OCI-LY7 (cell line): ENCODE measurements around the gene FN1. TPM values are rescaled to one million over a fixed set of nuclear protein-coding genes. Genes with fewer than 3 reads are reported as not detected.

Source experiments
- BruUV-seq: library from RNA; stranded (reverse); fragments of 400-500 nt; replicated peaks from 2 replicates; lab custom pipeline; 2021; lab: Mats Ljungman, UMichigan
- CTCF ChIA-PET: fragments of 300-600 bp; sonication (Branson Sonifier 250); formaldehyde crosslinking; loops from one replicate; lab custom pipeline; 2022; ENCODE audit warnings: antibody characterized with exemption; ENCODE audit not compliant: unreplicated experiment; lab: Charles Lee
- POLR2A ChIA-PET: fragments of 300-600 bp; sonication (Branson Sonifier 250); formaldehyde crosslinking; loops from one replicate; lab custom pipeline; 2022; ENCODE audit warnings: antibody characterized with exemption; lab: Charles Lee
- DNase-seq: peaks from one replicate; pipeline ENCODE4 v3.0.0-alpha.2; 2015; ENCODE audit warnings: low spot score
- H2AFZ ChIP-seq: fragments of 200-600 bp; sonication (generic), shearing (Covaris generic); 2 replicates; pipeline ENCODE4 v1.6.1; 2014; ENCODE audit warnings: mild to moderate bottlenecking, antibody characterized with exemption, low read length, moderate library complexity
- H3K27ac ChIP-seq: fragments of 200-600 bp; sonication (generic); 2 replicates; pipeline ENCODE4 v1.5.1; 2014; ENCODE audit warnings: mixed run types, low read depth, mild to moderate bottlenecking, moderate library complexity, low read length, inconsistent platforms; ENCODE audit not compliant: poor library complexity, severe bottlenecking
- H3K36me3 ChIP-seq: fragments of 200-600 bp; sonication (generic); 2 replicates; pipeline ENCODE4 v1.6.1; 2014; ENCODE audit warnings: mild to moderate bottlenecking, antibody characterized with exemption, low read length, moderate library complexity, mixed read lengths; ENCODE audit not compliant: insufficient read depth
- H3K4me1 ChIP-seq: fragments of 200-600 bp; sonication (generic); 2 replicates; pipeline ENCODE4 v1.5.1; 2014; ENCODE audit warnings: mild to moderate bottlenecking, low read length; ENCODE audit not compliant: insufficient read depth, poor library complexity, severe bottlenecking
- H3K4me2 ChIP-seq: fragments of 200-600 bp; sonication (generic); 2 replicates; pipeline ENCODE4 v1.6.1; 2014; ENCODE audit warnings: mild to moderate bottlenecking, low read length
- H3K4me3 ChIP-seq: fragments of 200-600 bp; sonication (generic); 2 replicates; pipeline ENCODE4 v1.5.1; 2014; ENCODE audit warnings: mild to moderate bottlenecking, low read depth, low read length; ENCODE audit not compliant: poor library complexity, severe bottlenecking
- H3K79me2 ChIP-seq: fragments of 200-600 bp; sonication (generic); 2 replicates; pipeline ENCODE4 v1.6.1; 2016; ENCODE audit warnings: low read depth, mild to moderate bottlenecking, low read length, moderate library complexity, mixed read lengths; ENCODE audit not compliant: insufficient read depth
- H3K9me2 ChIP-seq: fragments of 200-600 bp; sonication (generic); 2 replicates; pipeline ENCODE4 v1.6.1; 2016; ENCODE audit warnings: mild to moderate bottlenecking, low read length, mixed read lengths; ENCODE audit not compliant: insufficient read depth
- H3K9me3 ChIP-seq: fragments of 200-600 bp; sonication (generic); 2 replicates; pipeline ENCODE4 v1.6.1; 2014; ENCODE audit warnings: mild to moderate bottlenecking, mixed run types, low read length, mixed read lengths
- H4K20me1 ChIP-seq: fragments of 200-600 bp; sonication (generic); 2 replicates; pipeline ENCODE4 v1.6.1; 2014; ENCODE audit warnings: mild to moderate bottlenecking, antibody characterized with exemption, low read length, moderate library complexity, mixed read lengths; ENCODE audit not compliant: insufficient read depth
- EZH2phosphoT487 ChIP-seq: fragments of 200-600 bp; sonication (generic); IDR thresholded peaks from 2 replicates; pipeline ENCODE4 v1.6.1; 2018; ENCODE audit warnings: low read depth, borderline replicate concordance, mild to moderate bottlenecking, mixed run types, antibody characterized with exemption, low read length, moderate library complexity, mixed read lengths
- intact Hi-C: fragments of 100-400 bp; cut with micrococcal nuclease; formaldehyde crosslinking; loops from one replicate; pipeline ENCODE4 v1.10.0; 2022; ENCODE audit not compliant: unreplicated experiment
- total RNA-seq, 2 experiments: library from RNA; depleted of rRNA in 1 of 2; stranded (reverse); fragments of >200 nt in 1 of 2; shearing (Covaris generic) in 1 of 2; gene quantifications; 2 replicates each; pipeline ENCODE4 v1.2.3, GENCODE V29; 2014 to 2022
- TF ChIP-seq, protein P1 (sequence below): fragments of 200-600 bp; sonication (generic); conservative IDR thresholded peaks from 2 replicates; pipeline ENCODE4 v1.5.1; 2014; ENCODE audit warnings: mild to moderate bottlenecking, antibody characterized with exemption, low read length, moderate library complexity, mixed read lengths

The FN1 gene
- total RNA-seq, 2 experiments from 2014 or later = 1.3 TPM; not detected in 1

- intact Hi-C loops = no loop called here
- H3K4me3 ChIP-seq = no peak overlapping the region
- H2AFZ ChIP-seq = no peak overlapping the region
- CTCF ChIA-PET = no interaction called here
- no peak for DNase-seq
- no peaks in the 10 kb centered on the region for H4K20me1 ChIP-seq
- no peak for TF ChIP-seq EZH2phosphoT487
- TF ChIP-seq, protein P1, sequence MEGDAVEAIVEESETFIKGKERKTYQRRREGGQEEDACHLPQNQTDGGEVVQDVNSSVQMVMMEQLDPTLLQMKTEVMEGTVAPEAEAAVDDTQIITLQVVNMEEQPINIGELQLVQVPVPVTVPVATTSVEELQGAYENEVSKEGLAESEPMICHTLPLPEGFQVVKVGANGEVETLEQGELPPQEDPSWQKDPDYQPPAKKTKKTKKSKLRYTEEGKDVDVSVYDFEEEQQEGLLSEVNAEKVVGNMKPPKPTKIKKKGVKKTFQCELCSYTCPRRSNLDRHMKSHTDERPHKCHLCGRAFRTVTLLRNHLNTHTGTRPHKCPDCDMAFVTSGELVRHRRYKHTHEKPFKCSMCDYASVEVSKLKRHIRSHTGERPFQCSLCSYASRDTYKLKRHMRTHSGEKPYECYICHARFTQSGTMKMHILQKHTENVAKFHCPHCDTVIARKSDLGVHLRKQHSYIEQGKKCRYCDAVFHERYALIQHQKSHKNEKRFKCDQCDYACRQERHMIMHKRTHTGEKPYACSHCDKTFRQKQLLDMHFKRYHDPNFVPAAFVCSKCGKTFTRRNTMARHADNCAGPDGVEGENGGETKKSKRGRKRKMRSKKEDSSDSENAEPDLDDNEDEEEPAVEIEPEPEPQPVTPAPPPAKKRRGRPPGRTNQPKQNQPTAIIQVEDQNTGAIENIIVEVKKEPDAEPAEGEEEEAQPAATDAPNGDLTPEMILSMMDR = no peak
- H3K79me2 ChIP-seq = no peaks in the 10 kb centered on the region
- POLR2A ChIA-PET = interaction anchor here (0.7 kb wide), 1 partner anchor 212 kb away, joined by 3 read pairs; no protein-coding TSS in a partner anchor
- no TSS peak for BruUV-seq
- H3K4me1 ChIP-seq = no peaks in the 10 kb centered on the region
- no peaks in the 10 kb centered on the region for H3K9me3 ChIP-seq
- H3K36me3 ChIP-seq = peaks cover 49% of the 10 kb centered on the region
- no peaks in the 10 kb centered on the region for H3K9me2 ChIP-seq
- no peak overlapping the region for H3K4me2 ChIP-seq
- H3K27ac ChIP-seq = no peak overlapping the region
These were observed 68.0 kb downstream of the FN1 start for GRCh38 chr2:215367662-215368492.

GRCh38 chr2:215366440-215367032, 69.3 kb downstream of the FN1 start:
- Histone ChIP-seq H4K20me1 (no peaks in the 10 kb centered on the region), H3K4me2 (no peak overlapping the region), H3K4me1 (no peaks in the 10 kb centered on the region), H3K36me3 (peaks cover 62% of the 10 kb centered on the region), H3K4me3 (no peak overlapping the region), H3K79me2 (no peaks in the 10 kb centered on the region), H3K27ac (no peak overlapping the region), H3K9me2 (no peaks in the 10 kb centered on the region), H2AFZ (no peak overlapping the region), H3K9me3 (no peaks in the 10 kb centered on the region)
- POLR2A ChIA-PET = no interaction called here
- no peak for TF ChIP-seq EZH2phosphoT487
- TF ChIP-seq, protein P1 = no peak
- no peak for DNase-seq
- CTCF ChIA-PET = no interaction called here
- intact Hi-C loops = no loop called here
- no TSS peak for BruUV-seq

- CTCF ChIA-PET = no interaction called here
- H3K36me3 ChIP-seq = peaks cover 72% of the 10 kb centered on the region
- H2AFZ ChIP-seq = no peak overlapping the region
- DNase-seq = no peak
- no peak overlapping the region for H3K4me3 ChIP-seq
- no peak overlapping the region for H3K4me2 ChIP-seq
- no peaks in the 10 kb centered on the region for H3K79me2 ChIP-seq
- TF ChIP-seq, protein P1 = no peak
- TF ChIP-seq EZH2phosphoT487 = no peak
- no peaks in the 10 kb centered on the region for H3K9me3 ChIP-seq
- no peak overlapping the region for H3K27ac ChIP-seq
- no TSS peak for BruUV-seq
- POLR2A ChIA-PET = interaction anchor here (0.6 kb wide), 1 partner anchor 80 kb away, joined by 3 read pairs; no protein-coding TSS in a partner anchor
- no peaks in the 10 kb centered on the region for H3K9me2 ChIP-seq
- no peaks in the 10 kb centered on the region for H3K4me1 ChIP-seq
- H4K20me1 ChIP-seq = no peaks in the 10 kb centered on the region
- intact Hi-C loops = no loop called here
These were observed 70.6 kb downstream of the FN1 start for GRCh38 chr2:215365184-215365658.
